Fibroblast of lung (primary cell): Measurements from ENCODE around the gene LRRK1. TPM values are rescaled to one million over a fixed set of nuclear protein-coding genes. Genes with fewer than 3 reads are reported as not detected.
A peak's percentile ranks its signal among the peaks of the same experiment; 100 is the strongest.

ENCODE experiments used
- DNase-seq, 2 donors: peaks; one replicate each; pipeline versions ENCODE4 v3.0.0 to v3.0.0-alpha.2; 2010; ENCODE audit warnings: low read depth in 2 of 2
- H2AFZ ChIP-seq: 2 replicates; pipeline ENCODE4 v1.5.1; 2012; ENCODE audit warnings: low read length, control low read depth, inconsistent platforms
- H3K27ac ChIP-seq: 2 replicates; pipeline ENCODE4 v1.5.1; 2011; ENCODE audit warnings: low read length, control low read depth; ENCODE audit not compliant: insufficient read depth
- H3K27me3 ChIP-seq: 2 replicates; pipeline ENCODE4 v1.5.1; 2011; ENCODE audit warnings: mild to moderate bottlenecking, low read length; ENCODE audit not compliant: control insufficient read depth, insufficient read depth
- H3K36me3 ChIP-seq: 2 replicates; pipeline ENCODE4 v1.5.1; 2011; ENCODE audit warnings: low read length; ENCODE audit not compliant: control insufficient read depth, insufficient read depth
- H3K4me1 ChIP-seq: 2 replicates; pipeline ENCODE4 v1.5.1; 2011; ENCODE audit warnings: low read length; ENCODE audit not compliant: control insufficient read depth, insufficient read depth; ENCODE audit errors: extremely low read depth
- H3K4me2 ChIP-seq: 2 replicates; pipeline ENCODE4 v1.5.1; 2011; ENCODE audit warnings: low read length, control low read depth; ENCODE audit not compliant: insufficient read depth; ENCODE audit errors: extremely low read depth
- H3K4me3 ChIP-seq, 4 experiments: fragments of 200-600 bp in 1 of 4; sonication (generic) in 1 of 4; replicated peaks in 1 of 4; 2 replicates each; pipeline ENCODE4 v1.5.1; 2011 to 2016; ENCODE audit warnings: low read length in 4 of 4, low read depth in 3 of 4, mild to moderate bottlenecking in 3 of 4, control low read depth in 2 of 4, inconsistent platforms in 1 of 4, mixed read lengths in 1 of 4; ENCODE audit not compliant: insufficient read depth in 1 of 4; ENCODE audit errors: control extremely low read depth in 1 of 4
- H3K79me2 ChIP-seq: 2 replicates; pipeline ENCODE4 v1.5.1; 2012; ENCODE audit warnings: mild to moderate bottlenecking, low read length, inconsistent platforms; ENCODE audit not compliant: control insufficient read depth, insufficient read depth
- H3K9ac ChIP-seq: 2 replicates; pipeline ENCODE4 v1.5.1; 2011; ENCODE audit warnings: mild to moderate bottlenecking, low read length, control low read depth; ENCODE audit not compliant: insufficient read depth
- H3K9me3 ChIP-seq: 2 replicates; pipeline ENCODE4 v1.5.1; 2012; ENCODE audit warnings: low read depth, low read length; ENCODE audit not compliant: control insufficient read depth, insufficient read depth
- H4K20me1 ChIP-seq: 2 replicates; pipeline ENCODE4 v1.5.1; 2011; ENCODE audit warnings: low read length; ENCODE audit not compliant: control insufficient read depth, insufficient read depth; ENCODE audit errors: extremely low read depth
- EZH2 ChIP-seq: IDR thresholded peaks from 2 replicates; pipeline ENCODE4 v1.5.1; 2012; ENCODE audit warnings: low read length, control low read depth, mild to moderate bottlenecking; ENCODE audit errors: missing control alignments
- polyA plus RNA-seq, 2 donors: library from polyadenylated mRNA; depleted of rRNA in 1 of 2; stranded (reverse) in 1 of 2; unstranded in 1 of 2; fragments of >200 nt; gene quantifications; 2 replicates each; pipeline ENCODE4 v1.2.1, GENCODE V29; 2011 to 2012; ENCODE audit warnings: missing spikeins in 1 of 2
- total RNA-seq: library from RNA; depleted of rRNA; stranded (reverse); fragments of >200 nt; gene quantifications from 2 replicates; pipeline ENCODE4 v1.2.1, GENCODE V29; 2014
- TF ChIP-seq, protein P1 (sequence below), 2 donors: IDR thresholded peaks in 1 of 2; conservative IDR thresholded peaks in 1 of 2; 1 replicate in 1 of 2; 2 replicates in 1 of 2; pipeline ENCODE4 v1.5.1; 2011 to 2012; ENCODE audit warnings: low read length in 2 of 2, control low read depth in 1 of 2, inconsistent platforms in 1 of 2, low read depth in 1 of 2, mild to moderate bottlenecking in 1 of 2

LRRK1 gene
- total and polyA plus RNA-seq, 2 donors (not counting 1 experiment from before 2014, with no cell fraction given): 3.8 to 12.2 TPM

DNA sequence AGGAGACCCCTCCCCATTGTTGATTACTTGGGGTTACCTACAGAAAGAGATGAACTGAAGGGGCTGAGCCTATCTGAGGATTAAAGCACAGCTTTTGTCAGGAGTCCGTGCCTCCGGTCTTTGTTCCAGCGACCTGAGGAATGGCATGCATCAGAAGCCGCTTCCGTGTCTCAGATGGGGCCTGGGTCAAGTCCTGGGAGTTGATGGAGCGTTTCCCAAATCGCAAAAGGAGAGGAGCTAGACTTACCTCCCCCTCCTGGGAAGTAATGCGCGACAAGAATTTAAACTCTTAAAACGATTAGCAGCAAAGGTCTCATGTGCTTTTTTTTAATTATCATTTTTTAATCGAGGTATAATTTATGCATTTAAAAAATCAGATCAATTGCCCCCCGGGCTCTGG lies 40.5 kb upstream of the LRRK1 start:
- TF ChIP-seq EZH2: peak; percentile 46
- TF ChIP-seq, protein P1, sequence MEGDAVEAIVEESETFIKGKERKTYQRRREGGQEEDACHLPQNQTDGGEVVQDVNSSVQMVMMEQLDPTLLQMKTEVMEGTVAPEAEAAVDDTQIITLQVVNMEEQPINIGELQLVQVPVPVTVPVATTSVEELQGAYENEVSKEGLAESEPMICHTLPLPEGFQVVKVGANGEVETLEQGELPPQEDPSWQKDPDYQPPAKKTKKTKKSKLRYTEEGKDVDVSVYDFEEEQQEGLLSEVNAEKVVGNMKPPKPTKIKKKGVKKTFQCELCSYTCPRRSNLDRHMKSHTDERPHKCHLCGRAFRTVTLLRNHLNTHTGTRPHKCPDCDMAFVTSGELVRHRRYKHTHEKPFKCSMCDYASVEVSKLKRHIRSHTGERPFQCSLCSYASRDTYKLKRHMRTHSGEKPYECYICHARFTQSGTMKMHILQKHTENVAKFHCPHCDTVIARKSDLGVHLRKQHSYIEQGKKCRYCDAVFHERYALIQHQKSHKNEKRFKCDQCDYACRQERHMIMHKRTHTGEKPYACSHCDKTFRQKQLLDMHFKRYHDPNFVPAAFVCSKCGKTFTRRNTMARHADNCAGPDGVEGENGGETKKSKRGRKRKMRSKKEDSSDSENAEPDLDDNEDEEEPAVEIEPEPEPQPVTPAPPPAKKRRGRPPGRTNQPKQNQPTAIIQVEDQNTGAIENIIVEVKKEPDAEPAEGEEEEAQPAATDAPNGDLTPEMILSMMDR (conservative IDR thresholded peaks at IDR 0.05 in 1 of 2, IDR thresholded peaks at IDR 0.05 in 1 of 2; ENCODE audit: low read depth in 1 of 2, low read length in 2 of 2): no peak
- no peaks in the 10 kb centered on the region for H3K9me3 ChIP-seq
- DNase-seq: no peak
- H3K4me3 ChIP-seq: peak overlapping the region in 1 of 4 experiments; percentile 51
- H3K4me2 ChIP-seq: no peak overlapping the region
- H4K20me1 ChIP-seq: no peaks in the 10 kb centered on the region
- H3K27me3 ChIP-seq: peaks cover 33% of the 10 kb centered on the region
- H3K79me2 ChIP-seq: no peaks in the 10 kb centered on the region
- H3K9ac ChIP-seq: no peak overlapping the region
- H3K27ac ChIP-seq: no peak overlapping the region
- no peaks in the 10 kb centered on the region for H3K4me1 ChIP-seq
- H2AFZ ChIP-seq: no peak overlapping the region
- H3K36me3 ChIP-seq: no peaks in the 10 kb centered on the region

DNA sequence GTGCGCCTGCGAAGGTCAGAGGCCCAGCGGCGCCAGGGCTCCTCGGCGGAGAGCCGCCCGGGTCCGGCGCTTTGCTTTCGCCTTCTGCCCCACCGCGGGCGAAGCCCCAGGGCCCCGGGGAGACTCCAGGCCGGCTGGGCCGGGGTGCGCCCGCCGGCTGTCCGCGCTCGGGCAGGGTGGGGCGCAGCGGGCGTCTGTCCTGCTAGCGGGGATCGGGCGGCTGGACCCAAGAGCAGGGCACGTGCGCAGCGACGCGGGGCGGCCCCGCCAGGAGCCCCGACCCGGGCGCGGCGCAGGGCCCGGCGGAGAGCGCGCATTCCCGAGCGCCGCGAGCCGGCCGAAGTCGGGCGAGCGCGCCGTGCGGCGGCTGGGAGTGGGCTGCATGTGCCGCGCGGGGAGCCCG lies 40.1 kb upstream of the LRRK1 start:
- Histone ChIP-seq H3K4me3 (peak overlapping the region in 2 of 4 experiments; percentile 26 to 51), H3K9ac (peak overlapping the region; percentile 2), H3K27ac (no peak overlapping the region), H4K20me1 (no peaks in the 10 kb centered on the region), H3K79me2 (no peaks in the 10 kb centered on the region), H2AFZ (no peak overlapping the region), H3K4me1 (no peaks in the 10 kb centered on the region), H3K9me3 (no peaks in the 10 kb centered on the region), H3K27me3 (peaks cover 37% of the 10 kb centered on the region), H3K36me3 (no peaks in the 10 kb centered on the region), H3K4me2 (peak overlapping the region; percentile 44)
- DNase-seq: peak in 1 of 2 donors; percentile 34
- no peak for TF ChIP-seq EZH2
- TF ChIP-seq, protein P1 (conservative IDR thresholded peaks at IDR 0.05 in 1 of 2, IDR thresholded peaks at IDR 0.05 in 1 of 2; ENCODE audit: low read depth in 1 of 2, low read length in 2 of 2): no peak

DNA sequence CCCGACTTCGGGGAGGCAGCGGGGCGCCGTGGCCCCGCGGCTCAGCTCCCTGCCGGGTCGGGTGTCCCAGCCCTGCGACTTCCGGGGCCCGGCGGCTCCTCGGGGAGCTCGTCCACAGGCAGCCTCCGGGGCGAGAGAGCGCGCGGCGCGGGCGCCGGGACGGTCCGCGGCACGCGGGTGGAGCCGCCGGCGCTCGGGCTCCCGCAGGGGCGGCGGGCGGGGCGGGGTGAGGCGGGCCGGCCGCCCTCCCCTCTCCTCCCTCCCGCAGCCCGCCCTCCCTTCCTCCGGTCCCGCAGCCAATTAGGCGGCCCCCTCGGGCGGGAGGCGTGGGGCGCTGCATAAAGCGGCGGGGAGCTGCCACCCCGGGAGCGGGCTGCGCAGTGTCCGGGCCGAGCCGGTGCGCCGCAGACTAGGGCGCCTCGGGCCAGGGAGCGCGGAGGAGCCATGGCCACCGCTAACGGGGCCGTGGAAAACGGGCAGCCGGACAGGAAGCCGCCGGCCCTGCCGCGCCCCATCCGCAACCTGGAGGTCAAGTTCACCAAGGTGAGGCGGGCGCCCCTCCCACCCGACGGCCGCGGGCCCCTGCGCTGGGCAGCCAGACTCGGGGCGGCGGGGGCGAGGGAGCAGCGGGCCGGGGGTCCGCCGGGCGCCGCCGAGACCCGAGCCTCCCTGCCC lies 39.6 kb upstream of the LRRK1 start, which contains the start of gene ALDH1A3:
ALDH1A3 (plus strand) TSS at position 368 of the 675 bp plus-strand sequence; CDS start at position 445, 77 bp downstream.
- Histone ChIP-seq H3K4me2 (peak within 1 kb of the TSS; percentile 44), H3K79me2 (no peaks in the 10 kb centered on the region), H2AFZ (no peak within 1 kb of the TSS), H3K36me3 (no peaks in the 10 kb centered on the region), H3K9me3 (no peaks in the 10 kb centered on the region), H3K4me1 (no peaks in the 10 kb centered on the region), H3K27ac (no peak within 1 kb of the TSS), H3K27me3 (peaks cover 37% of the 10 kb centered on the region), H4K20me1 (no peaks in the 10 kb centered on the region), H3K4me3 (peak within 1 kb of the TSS; percentile 16 to 51 (median 25)), H3K9ac (peak within 1 kb of the TSS; percentile 2)
- TF ChIP-seq EZH2: no peak
- TF ChIP-seq, protein P1 (conservative IDR thresholded peaks at IDR 0.05 in 1 of 2, IDR thresholded peaks at IDR 0.05 in 1 of 2; ENCODE audit: low read depth in 1 of 2, low read length in 2 of 2): no peak
- DNase-seq: peak in 1 of 2 donors; percentile 70
